Upper lobe of left lung (tissue), 4 donors: ENCODE measurements around the gene RGS4.

Experiments used
- CTCF ChIP-seq, 6 experiments: fragments of 450-650 bp in 4 of 6; fragments of 200-600 bp in 2 of 6; sonication (generic) in 2 of 6; IDR thresholded peaks; one replicate each; pipeline ENCODE4 v1.5.1; 2016 to 2019; ENCODE audit warnings: antibody characterized with exemption in 6 of 6
- POLR2A ChIP-seq, 4 donors: fragments of 450-650 bp; IDR thresholded peaks; one replicate each; pipeline ENCODE4 v1.5.1; 2016 to 2017; ENCODE audit warnings: antibody characterized with exemption in 4 of 4, mild to moderate bottlenecking in 2 of 4
- POLR2AphosphoS5 ChIP-seq, 2 donors: sonication (generic); formaldehyde crosslinking; IDR thresholded peaks; one replicate each; pipeline ENCODE4 v1.5.1; 2017; ENCODE audit warnings: antibody characterized with exemption in 2 of 2

- TF ChIP-seq POLR2A (IDR thresholded peaks at IDR 0.05) (no peak), POLR2AphosphoS5 (IDR thresholded peaks at IDR 0.05) (no peak), CTCF (IDR thresholded peaks at IDR 0.05) (no peak)
Measured at GRCh38 chr1:163035446-163036249, 33.5 kb upstream of the RGS4 start.
